AG09319 (cell line): Measurements from ENCODE around the gene PCDHGA3.
"Not testable (repeated sequence)": the region's sequence is repeated elsewhere in the genome, so short reads cannot be mapped to it uniquely, and the experiment has no call there.

ENCODE experiments used
- DNase-seq: peaks from one replicate; pipeline ENCODE4 v3.0.0-alpha.2; 2010; ENCODE audit warnings: low read depth; ENCODE audit errors: extremely low read depth
- TF ChIP-seq, protein P1 (sequence below): IDR thresholded peaks from 2 replicates; pipeline ENCODE4 v1.5.1; 2011; ENCODE audit warnings: low read depth, mild to moderate bottlenecking, inconsistent platforms, low read length, moderate library complexity

PCDHGA3 gene

DNA sequence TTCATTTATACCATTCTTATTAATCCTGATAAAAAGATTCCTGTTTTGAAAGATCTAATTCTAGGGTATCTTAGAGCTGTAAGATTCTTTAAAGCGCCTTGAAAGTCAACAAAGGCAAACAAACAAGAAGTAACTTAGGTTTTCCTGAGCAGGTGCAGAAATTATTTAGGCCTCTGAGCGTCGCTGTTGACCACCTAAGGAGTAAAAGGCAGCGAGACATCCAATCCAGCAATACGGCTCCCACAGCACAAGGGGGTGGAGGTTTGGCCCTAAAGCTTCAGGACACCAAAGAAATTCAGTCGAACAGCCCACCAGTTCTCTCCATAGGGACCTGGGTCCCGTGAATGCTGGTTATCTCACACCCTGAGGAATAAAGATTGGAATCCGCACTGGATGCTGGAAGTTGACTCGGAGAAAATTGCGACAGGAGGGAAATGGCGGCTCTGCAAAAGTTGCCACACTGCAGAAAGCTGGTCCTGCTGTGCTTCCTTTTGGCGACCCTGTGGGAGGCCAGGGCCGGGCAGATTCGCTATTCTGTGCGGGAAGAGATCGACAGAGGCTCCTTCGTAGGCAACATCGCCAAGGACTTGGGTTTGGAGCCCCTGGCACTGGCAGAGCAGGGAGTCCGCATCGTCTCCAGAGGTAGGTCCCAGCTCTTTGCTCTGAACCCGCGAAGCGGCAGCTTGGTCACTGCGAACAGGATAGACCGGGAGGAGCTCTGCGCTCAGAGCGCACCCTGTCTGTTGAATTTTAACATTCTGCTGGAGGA is 4.9 kb upstream of the PCDHGA3 start, which contains the start of gene PCDHGA2:
PCDHGA2 (plus strand) TSS at position 223 of the 769 bp plus-strand sequence.
- DNase-seq = no peak
- TF ChIP-seq, protein P1, sequence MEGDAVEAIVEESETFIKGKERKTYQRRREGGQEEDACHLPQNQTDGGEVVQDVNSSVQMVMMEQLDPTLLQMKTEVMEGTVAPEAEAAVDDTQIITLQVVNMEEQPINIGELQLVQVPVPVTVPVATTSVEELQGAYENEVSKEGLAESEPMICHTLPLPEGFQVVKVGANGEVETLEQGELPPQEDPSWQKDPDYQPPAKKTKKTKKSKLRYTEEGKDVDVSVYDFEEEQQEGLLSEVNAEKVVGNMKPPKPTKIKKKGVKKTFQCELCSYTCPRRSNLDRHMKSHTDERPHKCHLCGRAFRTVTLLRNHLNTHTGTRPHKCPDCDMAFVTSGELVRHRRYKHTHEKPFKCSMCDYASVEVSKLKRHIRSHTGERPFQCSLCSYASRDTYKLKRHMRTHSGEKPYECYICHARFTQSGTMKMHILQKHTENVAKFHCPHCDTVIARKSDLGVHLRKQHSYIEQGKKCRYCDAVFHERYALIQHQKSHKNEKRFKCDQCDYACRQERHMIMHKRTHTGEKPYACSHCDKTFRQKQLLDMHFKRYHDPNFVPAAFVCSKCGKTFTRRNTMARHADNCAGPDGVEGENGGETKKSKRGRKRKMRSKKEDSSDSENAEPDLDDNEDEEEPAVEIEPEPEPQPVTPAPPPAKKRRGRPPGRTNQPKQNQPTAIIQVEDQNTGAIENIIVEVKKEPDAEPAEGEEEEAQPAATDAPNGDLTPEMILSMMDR = peak; percentile 34

DNA sequence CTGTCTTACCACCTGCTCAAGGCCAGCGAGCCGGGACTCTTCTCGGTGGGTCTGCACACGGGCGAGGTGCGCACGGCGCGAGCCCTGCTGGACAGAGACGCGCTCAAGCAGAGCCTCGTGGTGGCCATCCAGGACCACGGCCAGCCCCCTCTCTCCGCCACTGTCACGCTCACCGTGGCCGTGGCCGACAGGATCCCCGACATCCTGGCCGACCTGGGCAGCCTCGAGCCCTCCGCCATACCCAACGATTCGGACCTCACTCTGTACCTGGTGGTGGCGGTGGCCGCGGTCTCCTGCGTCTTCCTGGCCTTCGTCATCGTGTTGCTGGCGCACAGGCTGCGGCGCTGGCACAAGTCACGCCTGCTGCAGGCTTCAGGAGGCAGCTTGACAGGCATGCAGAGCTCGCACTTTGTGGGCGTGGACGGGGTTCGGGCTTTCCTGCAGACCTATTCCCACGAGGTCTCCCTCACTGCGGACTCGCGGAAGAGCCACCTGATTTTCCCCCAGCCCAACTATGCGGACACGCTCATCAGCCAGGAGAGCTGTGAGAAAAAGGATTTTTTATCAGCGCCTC is 2.8 kb upstream of the PCDHGA3 start:
- DNase-seq = not testable (repeated sequence)

DNA sequence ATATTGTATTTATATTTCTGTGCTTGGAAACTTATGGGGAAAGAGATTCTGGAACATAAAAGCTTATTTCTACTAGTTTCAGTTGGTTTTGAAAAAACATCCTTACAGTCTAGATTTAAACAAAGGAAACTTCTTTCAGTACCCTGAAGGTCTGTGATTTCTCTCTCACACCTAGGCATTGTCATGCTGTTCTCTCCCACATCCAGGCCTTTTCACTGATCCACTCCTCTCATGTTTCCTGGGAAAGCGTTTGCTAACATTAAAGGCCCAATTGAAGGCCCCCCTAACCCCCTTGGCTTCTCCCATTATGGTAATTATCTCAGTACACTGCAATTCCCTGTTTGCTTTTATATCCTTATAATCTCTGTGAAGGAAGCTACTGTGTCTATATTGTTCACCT is 856 bp upstream of the PCDHGA3 start:
- TF ChIP-seq, protein P1 = no peak

DNA sequence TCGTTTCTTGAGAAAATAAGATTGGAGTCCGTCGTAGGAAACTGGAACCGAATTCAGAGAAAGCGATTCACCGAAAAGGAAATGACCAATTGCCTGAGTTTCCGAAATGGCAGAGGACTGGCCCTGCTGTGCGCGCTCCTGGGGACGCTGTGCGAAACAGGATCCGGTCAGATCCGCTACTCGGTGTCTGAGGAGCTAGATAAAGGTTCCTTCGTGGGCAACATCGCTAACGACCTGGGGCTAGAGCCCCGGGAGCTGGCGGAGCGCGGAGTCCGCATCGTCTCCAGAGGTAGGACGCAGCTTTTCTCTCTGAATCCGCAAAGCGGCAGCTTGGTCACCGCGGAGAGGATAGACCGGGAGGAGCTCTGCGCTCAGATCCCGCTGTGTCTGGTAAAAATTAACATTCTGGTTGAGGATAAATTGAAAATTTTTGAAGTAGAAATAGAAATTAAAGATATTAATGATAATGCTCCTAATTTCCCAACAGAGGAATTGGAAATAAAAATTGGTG is 379 bp downstream of the PCDHGA3 start:
- TF ChIP-seq, protein P1 = no peak
- DNase-seq = no peak

More for the DNA sequence above, 856 bp upstream of the PCDHGA3 start:
- no peak for DNase-seq

DNA sequence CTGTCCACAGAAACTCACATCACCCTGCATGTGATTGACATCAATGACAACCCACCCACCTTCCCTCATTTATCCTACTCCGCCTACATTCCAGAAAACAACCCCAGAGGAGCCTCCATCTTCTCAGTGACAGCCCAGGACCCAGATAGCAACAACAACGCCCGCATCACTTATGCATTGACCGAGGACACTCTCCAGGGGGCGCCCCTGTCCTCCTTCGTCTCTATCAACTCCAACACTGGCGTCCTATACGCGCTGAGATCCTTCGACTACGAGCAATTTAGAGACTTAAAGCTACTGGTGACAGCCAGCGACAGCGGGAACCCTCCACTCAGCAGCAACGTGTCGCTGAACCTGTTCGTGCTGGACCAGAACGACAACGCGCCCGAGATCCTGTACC is 1.7 kb downstream of the PCDHGA3 start:
- DNase-seq = no peak
- TF ChIP-seq, protein P1 = no peak

DNA sequence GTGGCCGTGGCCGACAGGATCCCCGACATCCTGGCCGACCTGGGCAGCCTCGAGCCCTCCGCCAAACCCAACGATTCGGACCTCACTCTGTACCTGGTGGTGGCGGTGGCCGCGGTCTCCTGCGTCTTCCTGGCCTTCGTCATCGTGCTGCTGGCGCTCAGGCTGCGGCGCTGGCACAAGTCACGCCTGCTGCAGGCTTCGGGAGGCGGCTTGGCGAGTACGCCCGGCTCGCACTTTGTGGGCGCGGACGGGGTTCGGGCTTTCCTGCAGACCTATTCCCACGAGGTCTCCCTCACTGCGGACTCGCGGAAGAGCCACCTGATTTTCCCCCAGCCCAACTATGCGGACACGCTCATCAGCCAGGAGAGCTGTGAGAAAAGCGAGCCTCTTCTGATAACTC is 2.4 kb downstream of the PCDHGA3 start:
- DNase-seq = not testable (repeated sequence)

DNA sequence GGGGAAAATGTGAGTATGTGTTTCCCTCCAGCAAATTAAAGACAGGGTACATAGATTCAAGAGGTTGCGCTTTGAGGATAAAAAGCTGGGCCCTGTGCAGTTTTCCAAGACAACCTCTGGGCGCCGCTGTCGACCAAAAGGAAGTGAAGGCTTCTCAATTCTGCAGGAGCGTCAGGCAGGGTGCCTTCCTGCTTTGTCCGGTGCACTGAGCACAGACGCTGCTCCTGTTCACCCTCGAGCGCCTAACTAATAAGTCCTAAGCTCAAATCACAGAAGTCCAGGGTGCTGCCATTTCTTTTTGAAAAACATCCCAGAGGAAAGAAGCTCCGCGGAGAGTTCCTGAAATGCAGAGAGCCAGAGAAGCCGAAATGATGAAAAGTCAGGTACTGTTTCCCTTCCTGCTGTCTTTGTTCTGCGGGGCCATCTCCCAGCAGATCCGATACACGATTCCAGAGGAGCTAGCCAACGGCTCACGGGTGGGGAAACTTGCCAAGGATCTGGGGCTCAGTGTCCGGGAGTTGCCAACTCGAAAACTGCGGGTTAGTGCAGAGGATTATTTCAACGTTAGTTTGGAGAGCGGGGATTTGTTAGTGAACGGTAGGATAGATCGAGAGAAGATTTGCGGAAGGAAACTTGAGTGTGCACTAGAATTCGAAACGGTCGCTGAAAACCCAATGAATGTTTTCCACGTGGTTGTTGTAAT is 6.4 kb downstream of the PCDHGA3 start, which contains the start of gene PCDHGB1:
PCDHGB1 (plus strand) TSS at position 183 of the 703 bp plus-strand sequence; CDS start at position 345, 162 bp downstream.
- DNase-seq = no peak
- TF ChIP-seq, protein P1 = peak; percentile 45

DNA sequence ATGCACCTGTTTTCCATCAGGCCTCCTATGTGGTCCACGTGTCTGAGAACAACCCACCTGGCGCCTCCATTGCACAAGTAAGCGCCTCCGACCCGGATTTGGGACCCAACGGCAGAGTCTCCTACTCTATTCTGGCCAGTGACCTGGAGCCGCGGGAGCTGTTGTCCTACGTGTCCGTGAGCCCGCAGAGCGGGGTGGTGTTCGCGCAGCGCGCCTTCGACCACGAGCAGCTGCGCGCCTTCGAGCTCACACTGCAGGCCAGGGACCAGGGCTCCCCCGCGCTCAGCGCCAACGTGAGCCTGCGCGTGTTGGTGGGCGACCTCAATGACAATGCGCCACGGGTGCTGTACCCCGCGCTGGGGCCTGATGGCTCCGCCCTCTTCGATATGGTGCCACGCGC is 8.0 kb downstream of the PCDHGA3 start:
- DNase-seq = no peak
- TF ChIP-seq, protein P1 = no peak
